IMR-90 (cell line): ENCODE results near the gene CCSER1. TPM values are rescaled to one million over a fixed set of nuclear protein-coding genes. Genes with fewer than 3 reads are reported as not detected.

Experiments
- ATAC-seq: fragments of 200-7000 bp; cut with Tn5 transposase; 2 replicates; pipeline ENCODE4 v1.9.1; 2020; ENCODE audit warnings: low read depth, mild to moderate bottlenecking, moderate library complexity
- BruUV-seq: library from RNA; stranded (reverse); fragments of 400-500 nt; replicated peaks from 2 replicates; lab custom pipeline; 2021; lab: Mats Ljungman, UMichigan
- CTCF ChIA-PET: fragments of 300-600 bp; formaldehyde crosslinking; extraction: SDS; loops from one replicate; lab custom pipeline; 2021; ENCODE audit warnings: antibody characterized with exemption; lab: Yijun Ruan, JAX
- POLR2A ChIA-PET: fragments of 300-600 bp; sonication (Branson Sonifier 250); formaldehyde crosslinking; loops from one replicate; lab custom pipeline; 2022; ENCODE audit warnings: antibody characterized with exemption; ENCODE audit not compliant: unreplicated experiment; lab: Charles Lee
- DNase-seq: peaks from one replicate; pipeline ENCODE4 v3.0.0; 2013
- H2AFZ ChIP-seq: replicated peaks from 2 replicates; pipeline ENCODE3; 2013; ENCODE audit warnings: low read length, mild to moderate bottlenecking; ENCODE audit not compliant: poor library complexity
- H2AK5ac ChIP-seq: 2 replicates; pipeline ENCODE4 v1.6.1; 2013; ENCODE audit warnings: low read depth, low read length, inconsistent platforms
- H2AK9ac ChIP-seq: replicated peaks from 2 replicates; pipeline ENCODE3; 2013; ENCODE audit warnings: mild to moderate bottlenecking, low read depth, low read length, moderate library complexity; ENCODE audit not compliant: poor library complexity
- H2BK120ac ChIP-seq: 2 replicates; pipeline ENCODE4 v1.6.1; 2013; ENCODE audit warnings: low read depth, low read length, inconsistent platforms
- H2BK15ac ChIP-seq: 3 replicates; pipeline ENCODE4 v1.6.1; 2013; ENCODE audit warnings: low read depth, low read length, inconsistent platforms
- H2BK20ac ChIP-seq: 2 replicates; pipeline ENCODE4 v1.6.1; 2013; ENCODE audit warnings: low read depth, mild to moderate bottlenecking, inconsistent platforms, low read length, moderate library complexity
- H2BK5ac ChIP-seq: 2 replicates; pipeline ENCODE4 v1.6.1; 2013; ENCODE audit warnings: mild to moderate bottlenecking, low read depth, low read length, inconsistent platforms; ENCODE audit not compliant: poor library complexity, severe bottlenecking
- H3K14ac ChIP-seq: replicated peaks from 2 replicates; pipeline ENCODE4 v1.6.1; 2013; ENCODE audit warnings: low read depth, low read length, inconsistent platforms
- H3K18ac ChIP-seq: 2 replicates; pipeline ENCODE4 v1.6.1; 2013; ENCODE audit warnings: low read depth, low read length, control low read depth
- H3K23ac ChIP-seq: 2 replicates; pipeline ENCODE4 v1.6.1; 2013; ENCODE audit warnings: low read depth, low read length, inconsistent platforms
- H3K27ac ChIP-seq: 2 replicates; pipeline ENCODE4 v1.5.1; 2013; ENCODE audit warnings: mild to moderate bottlenecking, control low read depth, low read length; ENCODE audit not compliant: insufficient read depth
- H3K27me3 ChIP-seq: 2 replicates; pipeline ENCODE4 v1.6.1; 2013; ENCODE audit warnings: low read length; ENCODE audit not compliant: control insufficient read depth, insufficient read depth
- H3K36me3 ChIP-seq: 2 replicates; pipeline ENCODE4 v1.6.1; 2013; ENCODE audit warnings: low read length, mixed read lengths; ENCODE audit not compliant: control insufficient read depth, insufficient read depth
- H3K4ac ChIP-seq: 2 replicates; pipeline ENCODE4 v1.6.1; 2013; ENCODE audit warnings: low read depth, low read length, inconsistent platforms
- H3K4me1 ChIP-seq: 2 replicates; pipeline ENCODE4 v1.6.1; 2013; ENCODE audit warnings: low read length, mixed read lengths; ENCODE audit not compliant: control insufficient read depth, insufficient read depth
- H3K4me2 ChIP-seq: 2 replicates; pipeline ENCODE4 v1.6.1; 2013; ENCODE audit warnings: low read depth, mild to moderate bottlenecking, control low read depth, low read length, moderate library complexity
- H3K4me3 ChIP-seq: 2 replicates; pipeline ENCODE4 v1.5.1; 2013; ENCODE audit warnings: low read depth, mild to moderate bottlenecking, control low read depth, low read length, moderate library complexity; ENCODE audit not compliant: insufficient read depth
- H3K56ac ChIP-seq: 2 replicates; pipeline ENCODE4 v1.6.1; 2013; ENCODE audit warnings: low read length, inconsistent platforms; ENCODE audit not compliant: insufficient read depth; ENCODE audit errors: extremely low read depth
- H3K79me1 ChIP-seq, 2 experiments: 2 replicates each; pipeline ENCODE4 v1.6.1; 2013; ENCODE audit warnings: low read length in 2 of 2, inconsistent platforms in 1 of 2, low read depth in 1 of 2
- H3K9ac ChIP-seq: 2 replicates; pipeline ENCODE4 v1.6.1; 2013; ENCODE audit warnings: low read depth, low read length, control low read depth
- H3K9me1 ChIP-seq: 2 replicates; pipeline ENCODE4 v1.6.1; 2013; ENCODE audit warnings: low read length, inconsistent platforms; ENCODE audit not compliant: insufficient read depth
- H3K9me3 ChIP-seq: 2 replicates; pipeline ENCODE4 v1.6.1; 2013; ENCODE audit warnings: low read length; ENCODE audit not compliant: control insufficient read depth, insufficient read depth
- H4K20me1 ChIP-seq: 2 replicates; pipeline ENCODE4 v1.6.1; 2013; ENCODE audit warnings: low read length, inconsistent platforms; ENCODE audit not compliant: insufficient read depth
- H4K5ac ChIP-seq: 2 replicates; pipeline ENCODE4 v1.6.1; 2013; ENCODE audit warnings: mild to moderate bottlenecking, low read depth, low read length, control low read depth
- H4K8ac ChIP-seq, 2 experiments: 2 replicates each; pipeline ENCODE4 v1.6.1; 2013; ENCODE audit warnings: low read depth in 2 of 2, low read length in 2 of 2, control low read depth in 1 of 2, inconsistent platforms in 1 of 2
- H4K91ac ChIP-seq: 2 replicates; pipeline ENCODE4 v1.6.1; 2013; ENCODE audit warnings: low read depth, low read length, inconsistent platforms; ENCODE audit not compliant: insufficient read depth
- CEBPB ChIP-seq: IDR thresholded peaks from 2 replicates; pipeline ENCODE4 v1.6.1; 2012; ENCODE audit warnings: low read depth, low read length, improper control_type of control experiment
- CHD1 ChIP-seq: IDR thresholded peaks from 2 replicates; pipeline ENCODE4 v1.6.1; 2012; ENCODE audit warnings: low read depth, low read length, improper control_type of control experiment
- FOS ChIP-seq: fragments of 150-350 bp; IDR thresholded peaks from 2 replicates; pipeline ENCODE4 v1.6.1; 2016; ENCODE audit warnings: low read depth, low read length
- MAFK ChIP-seq: IDR thresholded peaks from 2 replicates; pipeline ENCODE4 v1.6.1; 2012; ENCODE audit warnings: low read depth, low read length, improper control_type of control experiment
- MAZ ChIP-seq: IDR thresholded peaks from 2 replicates; pipeline ENCODE4 v1.6.1; 2012; ENCODE audit warnings: low read depth, mild to moderate bottlenecking, low read length, improper control_type of control experiment, moderate library complexity, borderline replicate concordance
- RAD21 ChIP-seq: IDR thresholded peaks from 2 replicates; pipeline ENCODE4 v1.6.1; 2012; ENCODE audit warnings: low read length, improper control_type of control experiment
- RCOR1 ChIP-seq: IDR thresholded peaks from 2 replicates; pipeline ENCODE4 v1.6.1; 2012; ENCODE audit warnings: mild to moderate bottlenecking, low read length, improper control_type of control experiment; ENCODE audit not compliant: insufficient replicate concordance
- RFX5 ChIP-seq: IDR thresholded peaks from 2 replicates; pipeline ENCODE4 v1.8.0; 2012; ENCODE audit warnings: low read depth, mild to moderate bottlenecking, low read length, moderate library complexity
- WGBS, 2 experiments: methylation state at CpG; one replicate each; pipeline versions ENCODE4 v1.1.5 to v1.1.7; 2013; ENCODE audit warnings: missing lambda C conversion rate in 2 of 2; ENCODE audit not compliant: insufficient read length in 1 of 2; ENCODE audit errors: extremely low coverage in 2 of 2; 5-methylcytosine and 5-hydroxymethylcytosine counted together
- dilution Hi-C: fragments of 300-500 bp; cut with HindIII; formaldehyde crosslinking; loops from one replicate; pipeline ENCODE4 v1.14.3; 2018; ENCODE audit warnings: low sequenced_read_pairs; ENCODE audit not compliant: unreplicated experiment
- in situ Hi-C: fragments of 300-500 bp; cut with MboI; formaldehyde crosslinking; loops from 3 replicates; pipeline ENCODE4 v1.14.3; 2019; ENCODE audit warnings: low sequenced_read_pairs, inconsistent platforms, mixed read lengths
- intact Hi-C: fragments of 100-400 bp; cut with micrococcal nuclease; formaldehyde crosslinking; loops from 2 replicates; pipeline ENCODE4 v1.10.0; 2022
- polyA plus RNA-seq, 3 experiments: library from polyadenylated mRNA; depleted of rRNA; stranded (reverse); fragments of >200 nt; gene quantifications; 2 replicates each; pipeline ENCODE4 v1.2.3, GENCODE V29; 2012; ENCODE audit warnings: low replicate concordance in 1 of 3
- total RNA-seq: library from RNA; depleted of rRNA; stranded (reverse); fragments of >200 nt; gene quantifications from 2 replicates; pipeline ENCODE4 v1.2.3, GENCODE V29; 2012

Gene CCSER1
- total and polyA plus RNA-seq, 2 of the 4 experiments (the other 2 are of a cell fraction) = not detected

DNA sequence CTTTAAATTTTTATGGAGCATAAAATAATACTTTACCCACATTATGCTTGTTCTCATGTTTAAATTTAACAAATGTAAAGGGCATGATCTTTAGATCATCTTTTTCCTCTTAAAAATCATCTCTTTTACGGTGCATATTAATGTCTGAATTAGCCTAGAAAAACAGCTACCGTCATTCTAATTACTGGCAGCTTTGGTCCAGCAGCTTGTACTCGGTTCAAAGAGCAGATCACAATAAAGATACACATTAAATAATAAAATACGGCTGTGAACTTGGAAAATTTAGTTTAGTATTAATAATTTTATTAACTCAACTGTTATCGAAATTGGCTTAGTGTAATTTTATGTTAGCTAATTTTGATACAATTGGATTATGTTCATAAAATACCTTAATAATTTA, 19.1 kb downstream of the CCSER1 start:
- no peak overlapping the region for H3K4ac ChIP-seq
- no peak overlapping the region for H2AK5ac ChIP-seq
- H3K36me3 ChIP-seq = no peaks in the 10 kb centered on the region
- no peak overlapping the region for H3K14ac ChIP-seq
- H2BK20ac ChIP-seq = no peak overlapping the region
- H3K27me3 ChIP-seq = no peaks in the 10 kb centered on the region
- CTCF ChIA-PET = no interaction called here
- H4K20me1 ChIP-seq = no peaks in the 10 kb centered on the region
- no peak overlapping the region for H3K18ac ChIP-seq
- no peak overlapping the region for H2BK5ac ChIP-seq
- no peaks in the 10 kb centered on the region for H3K79me1 ChIP-seq
- intact Hi-C loops (no loop called here), dilution Hi-C loops (no loop called here), in situ Hi-C loops (no loop called here)
- H3K9me1 ChIP-seq = no peaks in the 10 kb centered on the region
- WGBS, 2 experiments = no CpG with 5 or more reads among the region's 5 CpGs
- H3K4me3 ChIP-seq = no peak overlapping the region
- H2AK9ac ChIP-seq = no peak overlapping the region
- H4K5ac ChIP-seq = no peak overlapping the region
- no peak overlapping the region for H2BK15ac ChIP-seq
- POLR2A ChIA-PET = no interaction called here
- no peak overlapping the region for H3K56ac ChIP-seq
- no peaks in the 10 kb centered on the region for H3K9me3 ChIP-seq
- H4K91ac ChIP-seq = no peak overlapping the region
- no peak overlapping the region for H2AFZ ChIP-seq
- no peak overlapping the region for H4K8ac ChIP-seq
- ATAC-seq (no peak), DNase-seq (no peak)
- H3K4me2 ChIP-seq = no peak overlapping the region
- no peak overlapping the region for H3K27ac ChIP-seq
- H2BK120ac ChIP-seq = no peak overlapping the region
- TF ChIP-seq CHD1 (no peak), MAZ (no peak), RAD21 (no peak), RFX5 (no peak), FOS (no peak), MAFK (no peak), RCOR1 (no peak), CEBPB (no peak)
- BruUV-seq = no TSS peak
- no peak overlapping the region for H3K23ac ChIP-seq
- no peaks in the 10 kb centered on the region for H3K4me1 ChIP-seq
- no peak overlapping the region for H3K9ac ChIP-seq
